Nephron progenitor cell (in vitro differentiated cells): ENCODE measurements around the gene FXYD7.
"Not testable (repeated sequence)": the region's sequence is repeated elsewhere in the genome, so short reads cannot be mapped to it uniquely, and the experiment has no call there.

Experiments
- DNase-seq: peaks from one replicate; pipeline ENCODE4 v3.0.0; 2021
- H3K27ac Mint-ChIP-seq: 2 replicates; pipeline ENCODE4 v1.8.0; 2021; ENCODE audit warnings: mild to moderate bottlenecking, moderate library complexity, mixed read lengths
- H3K27me3 Mint-ChIP-seq: 2 replicates; pipeline ENCODE4 v1.8.0; 2021; ENCODE audit warnings: mild to moderate bottlenecking, low read depth, mixed read lengths; ENCODE audit not compliant: poor library complexity
- H3K36me3 Mint-ChIP-seq: 2 replicates; pipeline ENCODE4 v1.8.0; 2021; ENCODE audit warnings: low read depth, mixed read lengths
- H3K4me1 Mint-ChIP-seq: 2 replicates; pipeline ENCODE4 v1.8.0; 2021; ENCODE audit warnings: mixed read lengths
- H3K4me3 Mint-ChIP-seq: 2 replicates; pipeline ENCODE4 v1.8.0; 2021; ENCODE audit warnings: mild to moderate bottlenecking, moderate library complexity, mixed read lengths
- H3K9me3 Mint-ChIP-seq: 2 replicates; pipeline ENCODE4 v1.8.0; 2021; ENCODE audit warnings: mild to moderate bottlenecking, moderate library complexity, mixed read lengths
- TF ChIP-seq, protein P1 (sequence below): fragments of 200-600 bp; sonication (generic); IDR thresholded peaks from 2 replicates; pipeline ENCODE4 v1.5.0; 2021; ENCODE audit warnings: antibody characterized with exemption

FXYD7 gene

DNA sequence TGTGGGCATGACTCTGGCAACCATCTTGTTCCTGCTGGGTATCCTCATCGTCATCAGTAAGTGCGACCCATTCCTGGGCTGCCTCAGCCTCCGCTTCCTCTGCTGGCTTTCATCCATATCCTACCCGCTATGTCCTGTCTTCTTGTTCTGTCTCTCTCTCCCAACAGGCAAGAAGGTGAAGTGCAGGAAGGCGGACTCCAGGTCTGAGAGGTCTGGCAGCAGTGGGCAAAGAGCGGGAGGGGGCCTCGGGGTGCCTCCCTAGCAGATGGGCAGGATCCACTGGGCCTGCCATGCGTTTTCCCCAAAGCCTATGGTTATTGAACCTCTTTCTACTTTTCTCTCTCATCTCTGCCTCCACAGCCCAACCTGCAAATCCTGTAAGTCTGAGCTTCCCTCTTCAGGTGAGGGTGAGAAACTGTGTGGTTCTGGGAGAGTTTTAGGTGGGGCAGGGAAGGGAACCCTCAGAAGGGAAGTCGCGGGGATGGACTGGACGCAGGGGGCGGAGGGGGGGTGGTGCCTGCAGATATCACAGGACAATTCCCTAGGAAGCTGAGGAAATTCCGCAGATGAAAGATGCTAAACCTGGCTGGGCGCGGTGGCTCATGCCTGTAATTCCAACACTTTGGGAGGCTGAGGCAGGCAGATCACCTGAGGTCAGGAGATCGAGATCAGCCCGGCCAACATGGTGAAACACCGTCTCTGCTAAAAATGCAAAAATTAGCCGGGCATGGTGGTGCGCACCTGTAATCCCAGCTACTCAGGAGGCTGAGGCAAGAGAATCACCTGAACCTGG, 8.4 kb downstream of the FXYD7 start:
- Mint-ChIP-seq H3K9me3 (no peaks in the 10 kb centered on the region), H3K36me3 (no peaks in the 10 kb centered on the region), H3K4me1 (peaks cover 63% of the 10 kb centered on the region), H3K4me3 (no peak overlapping the region), H3K27ac (no peak overlapping the region), H3K27me3 (peaks cover 57% of the 10 kb centered on the region)
- TF ChIP-seq, protein P1, sequence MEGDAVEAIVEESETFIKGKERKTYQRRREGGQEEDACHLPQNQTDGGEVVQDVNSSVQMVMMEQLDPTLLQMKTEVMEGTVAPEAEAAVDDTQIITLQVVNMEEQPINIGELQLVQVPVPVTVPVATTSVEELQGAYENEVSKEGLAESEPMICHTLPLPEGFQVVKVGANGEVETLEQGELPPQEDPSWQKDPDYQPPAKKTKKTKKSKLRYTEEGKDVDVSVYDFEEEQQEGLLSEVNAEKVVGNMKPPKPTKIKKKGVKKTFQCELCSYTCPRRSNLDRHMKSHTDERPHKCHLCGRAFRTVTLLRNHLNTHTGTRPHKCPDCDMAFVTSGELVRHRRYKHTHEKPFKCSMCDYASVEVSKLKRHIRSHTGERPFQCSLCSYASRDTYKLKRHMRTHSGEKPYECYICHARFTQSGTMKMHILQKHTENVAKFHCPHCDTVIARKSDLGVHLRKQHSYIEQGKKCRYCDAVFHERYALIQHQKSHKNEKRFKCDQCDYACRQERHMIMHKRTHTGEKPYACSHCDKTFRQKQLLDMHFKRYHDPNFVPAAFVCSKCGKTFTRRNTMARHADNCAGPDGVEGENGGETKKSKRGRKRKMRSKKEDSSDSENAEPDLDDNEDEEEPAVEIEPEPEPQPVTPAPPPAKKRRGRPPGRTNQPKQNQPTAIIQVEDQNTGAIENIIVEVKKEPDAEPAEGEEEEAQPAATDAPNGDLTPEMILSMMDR, result no peak
- DNase-seq, result no peak

DNA sequence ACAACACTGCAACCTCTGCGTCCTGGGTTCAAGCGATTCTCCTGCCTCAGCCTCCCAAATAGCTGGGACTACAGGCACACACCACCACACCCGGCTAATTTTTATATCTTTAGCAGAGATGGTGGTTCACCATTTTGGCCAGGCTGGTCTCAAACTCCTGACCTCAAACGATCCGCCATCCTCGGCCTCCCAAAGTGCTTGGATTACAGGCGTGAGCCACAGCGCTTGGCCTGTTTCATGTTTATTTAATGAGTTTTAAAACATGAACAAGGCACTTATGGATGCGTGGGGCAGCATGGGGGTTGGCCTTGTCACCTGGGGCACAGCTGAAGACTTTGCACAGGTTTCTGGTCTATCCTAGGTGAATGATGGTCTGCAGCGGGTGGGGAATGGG, 10.1 kb downstream of the FXYD7 start:
- Mint-ChIP-seq H3K4me3 (peak overlapping the region; percentile 58), H3K27me3 (peaks cover 50% of the 10 kb centered on the region), H3K4me1 (peaks cover 65% of the 10 kb centered on the region)
- not testable (repeated sequence) for H3K9me3 Mint-ChIP-seq, DNase-seq, H3K36me3 Mint-ChIP-seq, H3K27ac Mint-ChIP-seq

DNA sequence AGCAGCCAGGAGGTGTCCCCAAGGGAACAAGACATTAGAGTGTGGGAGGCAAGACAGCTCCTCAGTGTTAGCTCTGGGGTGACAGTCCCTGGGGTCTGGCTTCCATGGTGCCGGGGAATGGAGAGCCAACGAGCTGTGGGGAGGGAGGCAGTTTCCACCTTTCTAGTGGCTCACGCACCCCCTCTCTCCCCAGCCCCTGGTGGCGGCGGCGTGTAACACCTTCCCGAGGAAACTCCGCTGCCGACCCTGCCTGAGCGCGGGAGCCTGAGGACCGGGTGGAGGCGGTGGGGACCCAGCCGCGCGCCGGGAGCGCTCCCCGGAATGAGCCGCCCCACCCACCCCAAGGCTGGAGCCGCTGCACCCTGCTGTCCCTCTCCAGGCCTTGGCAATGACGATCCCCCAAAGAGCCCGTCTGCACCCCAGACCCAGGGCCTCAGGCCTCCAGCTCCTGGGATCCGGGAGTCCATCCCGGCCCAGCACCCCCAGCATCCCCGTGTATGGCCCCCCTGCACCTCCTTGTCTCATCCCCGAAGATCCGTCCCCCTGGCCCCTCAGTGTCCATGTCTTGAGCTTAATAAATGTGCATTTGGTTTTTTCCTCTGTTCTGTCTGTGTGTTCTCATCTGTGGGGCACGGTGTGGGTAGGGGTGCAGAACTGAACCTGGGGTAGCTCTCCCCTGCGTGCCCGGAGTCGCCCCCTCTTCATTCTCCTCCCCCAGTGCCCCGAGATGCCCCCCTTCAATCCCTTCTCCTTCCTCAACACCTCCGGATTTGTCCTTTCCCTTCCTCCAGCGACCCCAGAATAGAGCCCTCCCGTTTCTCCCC, 10.9 kb downstream of the FXYD7 start:
- peak overlapping the region; percentile 85 for H3K4me3 Mint-ChIP-seq
- H3K36me3 Mint-ChIP-seq, result no peaks in the 10 kb centered on the region
- TF ChIP-seq, protein P1, result peak; percentile 61
- H3K27me3 Mint-ChIP-seq, result peaks cover 44% of the 10 kb centered on the region
- H3K4me1 Mint-ChIP-seq, result peaks cover 65% of the 10 kb centered on the region
- H3K27ac Mint-ChIP-seq, result no peak overlapping the region
- H3K9me3 Mint-ChIP-seq, result no peaks in the 10 kb centered on the region
- DNase-seq, result peak; percentile 76

DNA sequence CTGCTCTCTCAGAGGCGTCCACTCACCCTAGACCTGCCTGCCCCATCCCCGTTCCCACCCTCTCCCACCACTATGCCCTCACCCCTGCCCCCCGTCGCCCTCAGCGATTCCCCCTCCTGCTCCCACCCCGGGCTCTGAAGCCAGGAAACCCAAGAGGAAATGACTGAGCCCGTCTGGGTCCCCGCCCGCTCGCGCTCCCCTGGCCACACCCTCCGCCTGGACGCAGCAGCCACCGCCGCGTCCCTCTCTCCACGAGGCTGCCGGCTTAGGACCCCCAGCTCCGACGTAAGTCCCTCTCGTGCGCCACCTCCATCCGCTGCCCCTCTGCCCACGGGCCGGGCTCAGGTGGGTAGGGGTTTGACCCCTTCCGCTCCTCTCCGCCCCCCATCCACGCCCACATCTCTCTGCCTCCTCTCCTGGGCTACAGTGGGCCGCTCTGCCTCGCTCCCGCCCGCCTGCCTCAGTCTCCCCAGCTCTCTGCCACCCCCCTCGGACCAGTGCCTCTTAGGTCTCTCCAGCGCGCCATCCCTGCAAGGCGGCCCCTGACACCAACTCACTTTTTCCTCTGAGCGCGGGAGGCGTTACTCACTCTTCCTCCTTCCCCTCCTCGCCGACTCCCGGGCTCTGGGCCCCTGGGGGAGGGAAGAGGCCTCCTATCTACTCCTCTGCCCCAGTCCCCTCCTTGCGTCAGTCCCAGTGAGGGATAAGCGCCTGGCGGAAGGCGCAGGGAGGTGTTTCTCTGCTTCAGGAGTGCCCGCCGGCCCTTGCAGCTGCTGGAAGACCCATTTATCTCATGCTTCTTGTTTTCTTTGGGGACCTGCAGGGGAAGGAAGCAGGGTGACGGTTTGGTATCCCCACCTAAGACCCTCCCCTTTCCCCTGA, 11.7 kb downstream of the FXYD7 start, which contains the start of gene FXYD5:
TSS of gene FXYD5 (plus strand) at position 211 of the 882 bp plus-strand sequence. CDS start 816 bp downstream, outside the sequence.
- DNase-seq, result peak; percentile 68
- no peak within 1 kb of the TSS for H3K27ac Mint-ChIP-seq
- peaks cover 39% of the 10 kb centered on the region for H3K27me3 Mint-ChIP-seq
- H3K4me3 Mint-ChIP-seq, result peak within 1 kb of the TSS; percentile 85
- peaks cover 6% of the 10 kb centered on the region for H3K36me3 Mint-ChIP-seq
- H3K9me3 Mint-ChIP-seq, result no peaks in the 10 kb centered on the region
- peaks cover 59% of the 10 kb centered on the region for H3K4me1 Mint-ChIP-seq
- TF ChIP-seq, protein P1, result no peak

DNA sequence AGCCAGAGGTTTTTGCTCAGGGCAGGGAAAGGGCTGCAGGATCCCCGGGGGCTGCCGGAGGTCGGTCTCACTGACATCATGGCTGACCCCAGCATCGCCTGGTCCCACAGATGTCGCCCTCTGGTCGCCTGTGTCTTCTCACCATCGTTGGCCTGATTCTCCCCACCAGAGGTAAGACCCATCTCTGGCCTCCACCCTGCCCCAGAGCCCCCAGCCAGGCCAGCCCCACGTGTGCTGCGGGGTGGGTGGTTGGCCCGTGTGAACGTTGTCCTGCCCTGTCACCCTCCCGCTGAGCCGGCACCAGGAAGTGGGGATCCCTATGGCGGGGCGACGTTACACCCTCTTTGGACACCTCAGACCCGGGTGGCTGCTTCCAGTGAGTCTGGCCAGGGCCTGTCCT, 12.4 kb downstream of the FXYD7 start:
- H3K27me3 Mint-ChIP-seq, result peaks cover 39% of the 10 kb centered on the region
- TF ChIP-seq, protein P1, result no peak
- peaks cover 8% of the 10 kb centered on the region for H3K36me3 Mint-ChIP-seq
- no peak for DNase-seq
- peak overlapping the region; percentile 85 for H3K4me3 Mint-ChIP-seq
- H3K9me3 Mint-ChIP-seq, result no peaks in the 10 kb centered on the region
- no peak overlapping the region for H3K27ac Mint-ChIP-seq
- H3K4me1 Mint-ChIP-seq, result peaks cover 55% of the 10 kb centered on the region
